GM12873 (cell line): Measurements from ENCODE around the gene ANKRD23.

Experiments used
- CTCF ChIP-seq: IDR thresholded peaks from 2 replicates; pipeline ENCODE4 v1.5.1; 2012; ENCODE audit warnings: low read depth, mild to moderate bottlenecking, moderate library complexity, low read length, control low read depth; ENCODE audit not compliant: insufficient read depth; ENCODE audit errors: missing control alignments

ANKRD23 gene

GRCh38 chr2:96846825-96847224 lies 3.0 kb upstream of the ANKRD23 start:
- TF ChIP-seq CTCF: no peak

GRCh38 chr2:96844405-96844808 lies 586 bp upstream of the ANKRD23 start:
- no peak for TF ChIP-seq CTCF

GRCh38 chr2:96842600-96842999 lies 1.2 kb downstream of the ANKRD23 start:
- TF ChIP-seq CTCF: no peak

GRCh38 chr2:96841701-96842495 lies 1.9 kb downstream of the ANKRD23 start:
- no peak for TF ChIP-seq CTCF

GRCh38 chr2:96839875-96840850 lies 3.7 kb downstream of the ANKRD23 start:
- no peak for TF ChIP-seq CTCF

GRCh38 chr2:96839293-96839874 lies 4.4 kb downstream of the ANKRD23 start:
- TF ChIP-seq CTCF: no peak
